Calu3 (cell line): Measurements from ENCODE around the gene FAM124B. TPM values are rescaled to one million over a fixed set of nuclear protein-coding genes. Genes with fewer than 3 reads are reported as not detected.

Experiments used
- BruUV-seq: library from RNA; stranded (reverse); fragments of 400-500 nt; replicated peaks from 2 replicates; lab custom pipeline; 2021; lab: Mats Ljungman, UMichigan
- CTCF ChIA-PET: fragments of 300-600 bp; sonication (Branson Sonifier 250); formaldehyde crosslinking; loops from one replicate; lab custom pipeline; 2022; ENCODE audit warnings: antibody characterized with exemption; lab: Charles Lee
- DNase-seq: peaks from one replicate; pipeline ENCODE4 v3.0.0; 2022
- H3K27ac Mint-ChIP-seq: one replicate; pipeline ENCODE4 v1.8.0; 2022; ENCODE audit warnings: mixed read lengths; ENCODE audit not compliant: unreplicated experiment
- H3K27me3 Mint-ChIP-seq: one replicate; pipeline ENCODE4 v1.8.0; 2022; ENCODE audit warnings: mixed read lengths; ENCODE audit not compliant: unreplicated experiment
- H3K36me3 Mint-ChIP-seq: one replicate; pipeline ENCODE4 v1.8.0; 2022; ENCODE audit warnings: mild to moderate bottlenecking, moderate library complexity, mixed read lengths; ENCODE audit not compliant: insufficient read depth, unreplicated experiment
- H3K4me1 Mint-ChIP-seq: one replicate; pipeline ENCODE4 v1.8.0; 2022; ENCODE audit warnings: mild to moderate bottlenecking, low read depth, mixed read lengths; ENCODE audit not compliant: unreplicated experiment
- H3K4me3 Mint-ChIP-seq: one replicate; pipeline ENCODE4 v1.8.0; 2022; ENCODE audit warnings: mild to moderate bottlenecking, low read depth, moderate library complexity, mixed read lengths; ENCODE audit not compliant: unreplicated experiment
- H3K9me3 Mint-ChIP-seq: one replicate; pipeline ENCODE4 v1.8.0; 2022; ENCODE audit warnings: low read depth, mixed read lengths; ENCODE audit not compliant: unreplicated experiment
- intact Hi-C: fragments of 100-400 bp; cut with micrococcal nuclease; formaldehyde crosslinking; loops from one replicate; pipeline ENCODE4 v1.10.0; 2022; ENCODE audit not compliant: unreplicated experiment
- total RNA-seq: library from RNA; stranded (reverse); gene quantifications from 2 replicates; pipeline ENCODE4 v1.2.3, GENCODE V29; 2022
- TF ChIP-seq, protein P1 (sequence below): fragments of 200-600 bp; IDR thresholded peaks from one replicate; pipeline ENCODE4 v1.8.0; 2022; ENCODE audit warnings: antibody characterized with exemption; ENCODE audit not compliant: unreplicated experiment

Gene FAM124B
- total RNA-seq, 1 experiment from 2014 or later = not detected

DNA sequence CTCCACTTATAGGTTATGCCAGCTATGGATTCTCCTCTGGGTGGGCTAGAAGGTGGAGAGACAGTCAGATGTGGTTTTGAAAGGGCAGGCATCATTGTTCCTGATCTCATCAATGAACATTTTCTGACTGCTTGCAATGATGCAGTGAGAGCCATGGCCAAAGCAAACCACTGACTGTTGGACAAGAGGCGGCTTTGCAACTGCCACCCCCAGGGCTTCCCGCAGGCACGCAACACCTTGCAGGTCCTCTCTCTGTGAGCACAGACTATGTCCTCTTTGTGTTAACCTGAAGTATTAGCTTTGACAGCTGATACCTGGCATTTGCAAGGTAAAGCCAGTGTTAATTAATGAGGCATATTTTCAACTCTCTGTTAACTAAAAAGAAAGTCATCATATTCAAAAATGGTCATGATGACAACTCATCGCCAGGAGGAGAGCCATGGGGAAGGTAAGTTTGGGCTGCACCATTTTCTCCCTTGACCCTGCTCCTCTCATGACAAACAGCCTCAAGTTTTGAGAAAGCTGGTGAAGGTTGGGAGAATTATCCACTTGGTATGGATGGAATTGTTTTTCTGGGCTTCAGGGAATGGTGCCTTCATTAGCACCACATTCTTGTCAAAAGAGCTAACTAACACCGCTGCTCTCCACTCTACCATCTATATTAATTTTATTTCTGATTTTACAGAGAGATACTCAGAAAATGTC is 14.9 kb upstream of the FAM124B start:
- Mint-ChIP-seq H3K9me3 (peaks cover 4% of the 10 kb centered on the region), H3K36me3 (no peaks in the 10 kb centered on the region), H3K27ac (no peak overlapping the region), H3K4me3 (no peak overlapping the region), H3K27me3 (no peaks in the 10 kb centered on the region), H3K4me1 (peaks cover 10% of the 10 kb centered on the region)
- CTCF ChIA-PET = no interaction called here
- intact Hi-C loops = no loop called here
- TF ChIP-seq, protein P1, sequence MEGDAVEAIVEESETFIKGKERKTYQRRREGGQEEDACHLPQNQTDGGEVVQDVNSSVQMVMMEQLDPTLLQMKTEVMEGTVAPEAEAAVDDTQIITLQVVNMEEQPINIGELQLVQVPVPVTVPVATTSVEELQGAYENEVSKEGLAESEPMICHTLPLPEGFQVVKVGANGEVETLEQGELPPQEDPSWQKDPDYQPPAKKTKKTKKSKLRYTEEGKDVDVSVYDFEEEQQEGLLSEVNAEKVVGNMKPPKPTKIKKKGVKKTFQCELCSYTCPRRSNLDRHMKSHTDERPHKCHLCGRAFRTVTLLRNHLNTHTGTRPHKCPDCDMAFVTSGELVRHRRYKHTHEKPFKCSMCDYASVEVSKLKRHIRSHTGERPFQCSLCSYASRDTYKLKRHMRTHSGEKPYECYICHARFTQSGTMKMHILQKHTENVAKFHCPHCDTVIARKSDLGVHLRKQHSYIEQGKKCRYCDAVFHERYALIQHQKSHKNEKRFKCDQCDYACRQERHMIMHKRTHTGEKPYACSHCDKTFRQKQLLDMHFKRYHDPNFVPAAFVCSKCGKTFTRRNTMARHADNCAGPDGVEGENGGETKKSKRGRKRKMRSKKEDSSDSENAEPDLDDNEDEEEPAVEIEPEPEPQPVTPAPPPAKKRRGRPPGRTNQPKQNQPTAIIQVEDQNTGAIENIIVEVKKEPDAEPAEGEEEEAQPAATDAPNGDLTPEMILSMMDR = no peak
- DNase-seq = no peak
- BruUV-seq = no TSS peak

DNA sequence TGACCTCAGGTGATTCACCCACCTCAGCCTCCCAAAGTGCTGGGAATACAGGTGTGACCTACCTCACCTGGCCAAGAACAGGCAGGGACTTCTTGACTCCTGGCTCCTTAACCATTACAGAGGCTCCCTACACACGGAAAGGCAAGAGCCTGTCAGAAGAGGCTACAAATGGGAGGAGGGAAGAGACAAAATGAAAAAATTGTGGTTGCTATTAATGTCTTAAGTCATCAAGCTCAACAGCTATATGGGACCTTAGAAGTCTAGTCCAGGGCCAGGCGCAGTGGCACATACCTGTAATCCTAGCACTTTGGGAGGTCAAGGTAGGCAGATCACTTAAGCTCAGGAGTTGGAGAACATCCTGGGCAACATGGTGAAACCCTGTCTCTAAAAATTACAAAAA is 11.5 kb upstream of the FAM124B start:
- H3K36me3 Mint-ChIP-seq = no peaks in the 10 kb centered on the region
- H3K27ac Mint-ChIP-seq = no peak overlapping the region
- no peaks in the 10 kb centered on the region for H3K9me3 Mint-ChIP-seq
- H3K27me3 Mint-ChIP-seq = no peaks in the 10 kb centered on the region
- CTCF ChIA-PET = interaction anchor here (0.6 to 1.1 kb wide), 2 partner anchors 15 to 687 kb away, joined by 3 read pairs; no protein-coding TSS in a partner anchor
- TF ChIP-seq, protein P1 = no peak
- DNase-seq = no peak
- intact Hi-C loops = no loop called here
- no TSS peak for BruUV-seq
- no peak overlapping the region for H3K4me3 Mint-ChIP-seq
- peaks cover 10% of the 10 kb centered on the region for H3K4me1 Mint-ChIP-seq

DNA sequence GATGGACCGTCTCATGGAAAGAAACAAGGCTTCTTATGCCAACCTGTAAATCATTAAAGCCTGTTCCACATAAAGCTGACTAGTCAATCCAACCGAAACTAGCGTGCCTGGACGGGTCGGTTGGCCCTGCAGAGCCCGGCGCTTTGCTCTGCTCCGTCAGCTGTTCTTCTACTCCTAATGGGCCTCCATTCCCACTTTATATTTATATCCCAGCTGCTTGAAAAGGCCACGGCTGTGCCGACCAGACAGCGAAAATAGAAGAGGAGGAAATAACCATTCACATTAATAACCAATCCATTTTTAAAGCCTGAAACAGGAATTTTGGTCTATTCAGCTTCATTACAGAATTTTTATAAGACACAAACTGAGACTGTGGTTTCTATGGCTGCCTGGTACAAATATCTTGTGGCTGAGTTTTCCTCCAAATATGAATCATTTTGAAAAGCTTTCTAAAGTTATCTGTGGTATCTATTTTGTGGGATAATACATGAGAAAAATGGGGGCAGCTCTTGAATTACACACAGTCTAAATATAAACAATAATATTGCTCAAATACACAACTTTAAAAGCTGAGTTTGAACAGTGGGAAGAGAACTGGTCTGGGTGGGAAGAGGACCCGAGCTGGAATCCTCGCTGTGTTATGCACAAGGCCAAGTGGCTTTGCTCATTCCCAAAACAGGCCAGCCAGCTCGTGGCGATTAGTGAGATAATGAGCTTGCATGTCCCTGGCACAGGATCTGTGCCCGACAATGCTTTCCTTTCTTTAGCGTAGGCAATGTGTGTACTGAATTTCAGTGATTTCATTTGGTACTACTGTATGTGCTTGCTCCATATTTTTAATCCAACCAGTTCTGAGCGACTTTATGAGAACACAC is 10.5 kb upstream of the FAM124B start:
- intact Hi-C loops = no loop called here
- CTCF ChIA-PET = interaction anchor here (0.9 to 1.1 kb wide), 2 partner anchors 8 to 14 kb away, joined by 3 read pairs; no protein-coding TSS in a partner anchor
- no peak for DNase-seq

DNA sequence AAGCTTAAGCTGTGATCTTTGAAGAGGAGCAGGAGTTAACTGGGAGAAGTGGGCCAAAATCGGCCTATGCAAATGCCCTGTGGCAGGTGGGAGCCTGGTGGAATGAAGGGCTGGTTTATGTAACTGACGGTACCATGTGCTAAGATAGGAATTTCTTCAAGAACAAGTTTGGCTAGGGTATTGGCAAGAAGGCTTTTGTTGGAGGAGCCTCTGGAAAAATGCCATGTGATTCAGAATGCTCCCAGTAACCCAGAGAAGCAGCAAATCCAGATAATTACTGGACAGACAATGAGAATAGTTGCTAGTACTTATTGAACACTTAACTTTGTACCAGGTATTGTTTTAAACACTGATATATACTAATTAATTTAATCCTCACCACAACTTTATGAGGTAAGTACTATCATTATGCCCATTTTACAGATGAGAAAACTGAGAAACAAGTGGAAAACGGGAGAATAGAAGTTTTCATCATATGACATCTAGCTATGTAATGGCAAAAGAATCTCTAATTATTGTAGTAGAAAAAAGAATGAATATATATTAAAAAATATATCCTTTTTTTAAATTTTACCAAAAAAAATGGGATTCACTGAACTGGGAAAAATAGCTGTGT is 9.1 kb upstream of the FAM124B start:
- TF ChIP-seq, protein P1 = no peak
- Mint-ChIP-seq H3K9me3 (peaks cover 2% of the 10 kb centered on the region), H3K36me3 (no peaks in the 10 kb centered on the region), H3K4me3 (no peak overlapping the region), H3K27me3 (no peaks in the 10 kb centered on the region), H3K27ac (no peak overlapping the region), H3K4me1 (no peaks in the 10 kb centered on the region)
- intact Hi-C loops = no loop called here
- CTCF ChIA-PET = interaction anchor here (0.9 kb wide), 1 partner anchor 9 kb away, joined by 3 read pairs; no protein-coding TSS in a partner anchor
- no peak for DNase-seq
- no TSS peak for BruUV-seq

More for the DNA sequence above, 10.5 kb upstream of the FAM124B start:
- H3K36me3 Mint-ChIP-seq = no peaks in the 10 kb centered on the region
- H3K4me1 Mint-ChIP-seq = peaks cover 3% of the 10 kb centered on the region
- H3K27ac Mint-ChIP-seq = no peak overlapping the region
- TF ChIP-seq, protein P1 = no peak
- H3K27me3 Mint-ChIP-seq = no peaks in the 10 kb centered on the region
- no peak overlapping the region for H3K4me3 Mint-ChIP-seq
- no TSS peak for BruUV-seq
- H3K9me3 Mint-ChIP-seq = no peaks in the 10 kb centered on the region
